ENCODE data around the gene GAL3ST1.
A peak's percentile ranks its signal among the peaks of the same experiment; 100 is the strongest.
"Not testable (repeated sequence)": the region's sequence is repeated elsewhere in the genome, so short reads cannot be mapped to it uniquely, and the experiment has no call there.

Gene GAL3ST1, protein sequence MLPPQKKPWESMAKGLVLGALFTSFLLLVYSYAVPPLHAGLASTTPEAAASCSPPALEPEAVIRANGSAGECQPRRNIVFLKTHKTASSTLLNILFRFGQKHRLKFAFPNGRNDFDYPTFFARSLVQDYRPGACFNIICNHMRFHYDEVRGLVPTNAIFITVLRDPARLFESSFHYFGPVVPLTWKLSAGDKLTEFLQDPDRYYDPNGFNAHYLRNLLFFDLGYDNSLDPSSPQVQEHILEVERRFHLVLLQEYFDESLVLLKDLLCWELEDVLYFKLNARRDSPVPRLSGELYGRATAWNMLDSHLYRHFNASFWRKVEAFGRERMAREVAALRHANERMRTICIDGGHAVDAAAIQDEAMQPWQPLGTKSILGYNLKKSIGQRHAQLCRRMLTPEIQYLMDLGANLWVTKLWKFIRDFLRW
- long read RNA-seq, donor 1, transcript GAL3ST1-204 (3 exons, 1,712 nt) = major isoform, 15 of 28 reads
- long read RNA-seq, donor 1, transcript GAL3ST1-205 (4 exons, 1,819 nt) = minor isoform, 6 of 28 reads
- long read RNA-seq, donor 1, partial matches to known transcripts = 0 of 28 reads
- long read RNA-seq, donor 1, other reads (novel, unspliced or antisense) = 0 of 28 reads
- long read RNA-seq, donor 2, transcript GAL3ST1-201 (2 exons, 1,782 nt) = major isoform, 7 of 33 reads
- long read RNA-seq, donor 2, transcript GAL3ST1-205 (4 exons, 1,819 nt) = minor isoform, 6 of 33 reads
- long read RNA-seq, donor 2, transcript GAL3ST1-204 (3 exons, 1,712 nt) = minor isoform, 6 of 33 reads
- long read RNA-seq, donor 2, partial matches to known transcripts = 12 of 33 reads
- long read RNA-seq, donor 2, other reads (novel, unspliced or antisense) = 0 of 33 reads
- long read RNA-seq, donor 3, transcript GAL3ST1-204 (3 exons, 1,712 nt) = major isoform, 7 of 9 reads
- long read RNA-seq, donor 3, partial matches to known transcripts = 0 of 9 reads
- long read RNA-seq, donor 3, other reads (novel, unspliced or antisense) = 0 of 9 reads
- long read RNA-seq, donor 4, partial matches to known transcripts = 0 of 12 reads
- long read RNA-seq, donor 4, other reads (novel, unspliced or antisense) = 0 of 12 reads
- long read RNA-seq, donor 5, transcript GAL3ST1-204 (3 exons, 1,712 nt) = major isoform, 7 of 15 reads
- long read RNA-seq, donor 5, partial matches to known transcripts = 0 of 15 reads
- long read RNA-seq, donor 5, other reads (novel, unspliced or antisense) = 0 of 15 reads
- long read RNA-seq, donor 6, transcript GAL3ST1-201 (2 exons, 1,782 nt) = minor isoform, 6 of 30 reads
- long read RNA-seq, donor 6, transcript GAL3ST1-204 (3 exons, 1,712 nt) = major isoform, 13 of 30 reads
- long read RNA-seq, donor 6, partial matches to known transcripts = 0 of 30 reads
- long read RNA-seq, donor 6, other reads (novel, unspliced or antisense) = 0 of 30 reads
- long read RNA-seq, donor 7, transcript GAL3ST1-204 (3 exons, 1,712 nt) = major isoform, 12 of 30 reads
- long read RNA-seq, donor 7, transcript GAL3ST1-201 (2 exons, 1,782 nt) = minor isoform, 10 of 30 reads
- long read RNA-seq, donor 7, partial matches to known transcripts = 0 of 30 reads
- long read RNA-seq, donor 7, other reads (novel, unspliced or antisense) = 0 of 30 reads
- long read RNA-seq, donor 8, transcript GAL3ST1-204 (3 exons, 1,712 nt) = major isoform, 8 of 19 reads
- long read RNA-seq, donor 8, partial matches to known transcripts = 0 of 19 reads
- long read RNA-seq, donor 8, other reads (novel, unspliced or antisense) = 0 of 19 reads

DNA sequence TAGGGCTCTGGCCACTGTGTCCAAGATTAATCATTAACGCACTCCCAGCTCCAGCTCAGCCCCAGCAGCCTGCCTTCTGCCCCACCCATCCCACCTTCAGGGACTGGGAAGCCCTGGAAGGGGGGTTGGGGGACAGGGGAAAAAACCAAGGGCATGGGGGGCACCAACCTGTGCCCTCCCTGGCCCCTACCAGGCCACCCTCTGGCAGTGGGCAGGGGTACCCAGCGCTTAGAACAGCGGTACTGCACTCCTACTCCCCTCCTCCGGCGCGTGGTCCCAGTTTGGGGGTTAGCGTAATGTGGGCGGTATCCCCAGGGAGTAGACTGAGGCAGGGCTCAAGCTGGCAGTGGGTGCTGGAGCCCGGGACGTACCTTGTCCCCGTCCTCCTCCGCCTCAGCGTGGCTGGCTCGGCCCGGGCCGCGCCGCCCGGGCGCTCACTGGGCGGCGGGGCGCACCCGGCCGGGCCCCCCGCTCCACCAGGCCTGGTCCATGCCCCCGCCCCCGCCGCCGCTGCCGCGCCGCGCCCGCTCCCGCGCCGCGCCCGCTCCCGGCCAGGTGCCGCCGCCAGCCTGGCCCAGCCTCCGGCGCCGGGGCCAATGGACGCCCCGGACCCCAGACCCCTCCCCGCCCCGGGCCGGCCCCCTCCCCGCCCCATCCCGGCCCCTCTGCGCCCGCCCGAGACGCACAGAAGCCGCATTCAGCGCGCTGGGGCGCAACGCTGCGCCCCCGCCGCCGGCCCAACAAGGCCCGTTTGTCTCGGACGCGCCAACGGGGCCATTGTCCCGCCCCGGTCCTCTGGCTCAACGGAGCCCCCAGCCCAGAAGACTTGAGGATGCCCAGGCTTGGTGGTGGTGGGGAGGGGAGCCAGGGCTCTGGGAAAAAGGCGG lies at the start of gene GAL3ST1:
GAL3ST1 (minus strand) TSS at position 571 of the 887 bp plus-strand sequence. CDS start 17,273 bp downstream, outside the sequence.
- DNase-seq = peak; percentile 69

- DNase-seq = not testable (repeated sequence)
Observed at GRCh38 chr22:30619909-30620308, 45.4 kb upstream of the GAL3ST1 start.

GRCh38 chr22:30617819-30618218 lies 43.4 kb upstream of the GAL3ST1 start:
- DNase-seq = no peak

DNA sequence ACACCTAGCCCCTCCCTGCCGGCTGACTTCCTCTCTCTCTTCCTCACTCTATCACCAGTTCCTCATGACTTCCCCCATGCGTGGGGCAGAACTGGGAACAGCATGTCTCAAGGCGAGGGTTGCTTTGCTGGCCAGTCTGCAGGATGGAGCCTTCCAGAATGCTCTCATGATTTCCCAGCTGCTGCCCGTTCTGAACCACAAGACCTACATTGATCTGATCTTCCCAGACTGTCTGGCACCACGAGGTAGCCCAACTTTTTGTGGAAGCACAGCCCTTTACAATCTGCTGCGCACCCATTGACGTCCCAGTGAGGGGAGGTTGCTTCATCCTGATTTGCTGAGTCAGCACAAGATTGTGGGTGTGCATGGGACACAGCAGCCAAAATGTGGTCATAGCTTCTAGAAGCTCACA lies 41.1 kb upstream of the GAL3ST1 start:
- no peak for DNase-seq

DNA sequence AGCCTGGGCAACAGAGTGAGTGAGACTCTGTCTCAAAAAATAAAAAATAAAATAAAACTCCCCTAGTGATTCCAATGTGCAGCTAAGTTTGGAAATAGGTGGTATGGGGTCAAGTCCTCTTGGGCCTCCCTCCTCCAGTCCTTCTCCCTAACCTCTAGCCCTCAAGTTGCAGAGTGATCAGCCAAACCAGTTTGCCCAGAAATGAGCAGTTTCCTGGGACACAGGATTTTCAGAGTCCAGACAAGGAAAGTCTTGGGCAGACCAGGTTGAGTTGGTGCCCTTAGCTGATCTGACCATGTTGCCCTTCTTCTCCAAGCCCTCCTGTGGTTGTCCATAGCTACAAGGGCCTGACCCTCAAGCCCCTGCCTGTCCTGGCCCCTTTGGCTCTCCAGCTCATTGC lies 40.4 kb upstream of the GAL3ST1 start:
- no peak for DNase-seq

DNA sequence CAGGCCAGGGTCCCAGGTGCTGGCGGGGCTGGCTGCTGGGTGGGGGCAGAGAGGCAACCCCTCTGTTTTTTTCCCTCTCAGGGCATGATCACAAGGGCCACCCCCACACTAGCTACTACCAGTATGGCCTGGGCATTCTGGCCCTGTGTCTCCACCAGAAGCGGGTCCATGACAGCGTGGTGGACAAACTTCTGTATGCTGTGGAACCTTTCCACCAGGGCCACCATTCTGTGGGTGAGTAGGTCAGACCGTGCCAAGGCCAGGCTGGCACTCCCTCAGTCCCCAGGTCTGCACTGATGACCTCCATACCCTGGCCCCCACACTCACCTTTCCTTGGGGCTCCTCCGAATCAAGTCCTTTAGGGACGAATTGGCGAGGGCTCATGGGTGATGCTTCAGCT lies 39.8 kb upstream of the GAL3ST1 start:
- DNase-seq = no peak

DNA sequence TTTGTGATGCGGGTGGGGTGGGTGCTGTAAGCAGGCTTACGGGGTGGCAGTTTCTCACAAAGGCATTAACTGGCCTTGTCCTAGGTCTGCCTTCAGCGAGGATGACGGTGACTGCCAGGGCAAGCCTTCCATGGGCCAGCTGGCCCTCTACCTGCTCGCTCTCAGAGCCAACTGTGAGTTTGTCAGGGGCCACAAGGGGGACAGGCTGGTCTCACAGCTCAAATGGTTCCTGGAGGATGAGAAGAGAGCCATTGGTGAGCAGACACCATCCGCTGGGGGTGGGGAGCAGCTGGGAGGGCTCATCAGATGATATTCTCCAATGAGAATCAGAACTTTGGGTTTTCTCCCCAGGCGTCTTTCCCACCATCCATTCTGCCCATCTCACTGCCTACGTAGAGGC lies 38.3 kb upstream of the GAL3ST1 start:
- DNase-seq = no peak

GRCh38 chr22:30611197-30611596 lies 36.7 kb upstream of the GAL3ST1 start:
- no peak for DNase-seq

DNA sequence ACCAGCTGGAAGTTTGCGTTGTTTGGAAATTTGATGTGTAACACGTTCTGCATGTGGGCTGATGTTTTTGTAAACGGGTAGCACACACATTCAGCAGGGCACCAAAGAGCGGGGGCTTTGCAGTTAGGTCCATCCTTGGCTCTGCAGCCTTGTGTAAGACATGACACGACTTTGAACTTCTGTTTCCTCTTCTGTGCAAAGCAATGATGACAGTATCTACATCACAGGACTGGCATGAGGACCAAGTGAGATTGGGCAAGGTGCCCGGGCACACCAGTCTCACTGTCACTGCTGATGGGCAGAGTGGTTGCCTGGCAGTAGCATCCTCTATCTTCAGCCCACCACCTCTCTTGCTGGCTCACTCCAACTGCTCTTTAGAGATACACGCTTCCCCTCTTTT lies 35.8 kb upstream of the GAL3ST1 start:
- DNase-seq = no peak

DNA sequence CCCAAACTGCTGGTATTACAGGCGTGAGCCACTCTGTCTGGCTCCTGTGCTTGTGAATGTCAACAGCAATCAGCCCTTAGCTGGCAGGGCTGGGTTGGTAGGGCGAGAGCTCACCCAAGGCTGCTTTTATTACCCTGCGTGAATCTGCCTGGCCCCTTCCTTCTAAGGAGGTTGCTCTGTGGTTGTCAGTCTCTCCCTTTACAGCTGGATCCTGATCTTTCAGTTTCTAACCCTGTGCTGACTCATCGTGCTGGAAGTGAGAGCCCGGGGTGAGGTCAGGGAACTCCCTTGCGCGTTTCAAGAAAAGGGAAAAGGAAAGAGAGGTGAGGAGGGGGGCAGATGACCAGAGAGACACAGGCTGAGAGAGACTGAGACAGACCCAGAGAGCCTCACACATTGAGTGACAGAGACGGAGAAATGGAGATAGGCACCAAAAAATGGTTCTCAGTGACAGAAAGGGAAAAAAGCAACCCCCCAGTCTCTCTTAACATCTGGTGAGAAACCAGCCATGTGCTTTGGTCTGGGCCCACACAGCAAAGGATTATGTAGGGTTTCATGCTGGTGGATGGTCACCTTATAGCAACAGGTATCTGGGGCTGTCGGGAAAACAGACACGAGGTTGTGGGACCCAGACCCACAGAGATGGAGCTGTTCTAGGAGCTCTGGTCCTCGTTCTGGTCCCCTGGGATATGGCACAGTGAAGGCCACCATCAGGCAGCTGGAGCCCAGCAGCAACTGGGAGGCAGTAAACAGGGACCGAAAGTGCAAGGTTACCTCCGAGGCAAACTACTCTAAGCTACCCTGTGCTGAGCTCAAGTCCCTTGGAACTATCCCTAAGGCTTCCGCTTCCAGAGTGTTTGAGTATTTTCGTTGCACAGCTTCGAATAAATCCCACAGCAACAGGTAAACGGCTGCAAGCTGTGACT lies 35.1 kb upstream of the GAL3ST1 start:
- DNase-seq = no peak

DNA sequence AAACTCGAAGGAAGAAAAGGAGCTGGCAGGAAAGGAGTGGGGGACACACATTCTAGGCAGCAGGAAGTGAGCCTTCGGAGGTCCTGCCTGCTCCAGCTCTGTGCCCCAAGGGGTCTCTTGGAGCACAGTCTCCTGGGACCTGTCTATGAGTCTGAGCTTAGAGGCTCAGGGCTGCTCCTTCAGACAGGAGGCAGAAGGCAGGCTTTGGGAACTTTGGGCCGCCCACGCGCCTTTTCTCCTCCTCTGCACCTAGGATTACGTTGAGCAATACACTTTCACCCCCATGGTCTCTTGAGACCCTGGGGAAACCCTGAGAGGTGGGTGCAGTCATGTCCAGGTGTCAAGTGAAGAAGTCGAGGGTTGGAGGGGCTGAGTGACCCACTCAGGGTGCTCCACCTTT lies 33.5 kb upstream of the GAL3ST1 start:
- DNase-seq = no peak

- DNase-seq = peak; percentile 68
Observed at GRCh38 chr22:30607300-30607930, 33.0 kb upstream of the GAL3ST1 start.

- DNase-seq = peak; percentile 85
Observed at GRCh38 chr22:30606455-30607299, 32.2 kb upstream of the GAL3ST1 start, which contains the start of gene TCN2. Gene TCN2, plus strand, starts transcription at chr22:30607174. Its CDS starts 158 bp downstream, at chr22:30607332.

DNA sequence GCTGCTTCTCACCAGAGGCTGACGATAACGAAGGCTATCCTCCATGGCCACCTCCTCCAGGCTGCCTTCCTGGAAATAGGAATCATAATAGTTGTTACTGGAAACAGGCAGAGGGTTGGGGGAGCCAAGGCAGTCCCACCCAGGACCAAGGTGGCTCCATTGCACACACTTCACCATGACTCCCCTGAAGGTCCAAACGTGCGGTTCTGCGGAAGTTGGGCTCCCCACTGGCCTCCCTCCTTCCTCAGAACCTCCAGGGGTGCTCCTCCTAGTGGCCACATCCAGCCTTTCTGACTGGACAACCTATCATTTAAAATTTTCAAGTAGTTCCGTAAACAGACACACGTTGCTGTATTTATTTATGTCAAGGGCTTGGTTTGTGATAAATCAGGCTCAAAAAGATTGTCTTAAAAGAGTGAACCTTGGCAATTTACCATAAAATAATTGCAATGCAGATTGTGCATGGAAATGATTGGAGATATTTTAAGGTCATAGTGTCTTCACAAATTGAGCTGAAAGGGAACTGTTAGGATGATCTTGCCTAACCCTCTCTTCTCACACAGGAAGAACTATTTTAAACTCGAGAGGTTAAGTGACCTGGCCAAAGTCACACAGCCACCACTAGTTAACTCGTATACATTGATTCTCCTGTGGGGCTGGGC lies 31.1 kb upstream of the GAL3ST1 start:
- DNase-seq = no peak

- no peak for DNase-seq
Observed at GRCh38 chr22:30604723-30605122, 30.3 kb upstream of the GAL3ST1 start.

GRCh38 chr22:30603801-30604200 lies 29.3 kb upstream of the GAL3ST1 start:
- no peak for DNase-seq

- DNase-seq = no peak
Observed at GRCh38 chr22:30602049-30602448, 27.6 kb upstream of the GAL3ST1 start.

All from right kidney (tissue), 9 donors.